ENCODE results near the gene AZGP1. TPM values are rescaled to one million over a fixed set of nuclear protein-coding genes. Genes with fewer than 3 reads are reported as not detected.

The AZGP1 gene
- total RNA-seq, 1 experiment from 2014 or later, result 1.6 TPM

DNA sequence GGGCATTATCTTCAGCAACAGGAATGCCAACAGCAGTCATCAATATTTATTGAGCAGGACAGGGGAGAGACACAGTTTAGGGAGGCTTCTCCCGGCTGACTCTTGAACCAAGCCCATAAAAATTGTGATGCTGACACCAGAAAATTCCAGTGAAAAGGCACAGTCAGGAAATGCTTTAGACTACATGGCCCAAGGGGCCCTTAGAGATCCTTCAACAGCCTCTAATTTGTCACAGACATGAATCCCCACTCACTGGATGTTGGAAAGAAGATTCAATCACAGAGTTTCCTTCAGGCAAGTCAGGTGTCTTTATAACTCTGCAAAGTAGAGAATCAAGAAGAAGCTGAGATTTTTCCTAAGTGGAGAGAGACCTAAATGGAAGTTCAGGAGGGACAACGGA lies 47.6 kb downstream of the AZGP1 start:
- ChIA-PET POLR2A (no interaction called here), CTCF (no interaction called here)
- peaks cover 14% of the 10 kb centered on the region for H3K9me3 Mint-ChIP-seq
- peak overlapping the region; percentile 29; the same call in 1 of the 2 replicates for H3K27ac Mint-ChIP-seq
- DNase-seq (ENCODE audit: low spot score) (no peak), ATAC-seq (no peak)
- 0 out of 2 replicates have a peak overlapping the region, but pooled peaks have one; percentile 64 for H3K4me3 Mint-ChIP-seq
- H3K27me3 Mint-ChIP-seq (ENCODE audit: low read depth), result peaks cover 14% of the 10 kb centered on the region
- no peak for TF ChIP-seq PRRX2 (CRISPR knock-in tag; IDR thresholded peaks at IDR 0.05)
- TF ChIP-seq ZNF416 (CRISPR knock-in tag; IDR thresholded peaks at IDR 0.05), result no peak
- no peak for TF ChIP-seq CREM (CRISPR knock-in tag; IDR thresholded peaks at IDR 0.05)
- TF ChIP-seq ZNF121 (CRISPR knock-in tag; IDR thresholded peaks at IDR 0.05), result no peak
- TF ChIP-seq TEAD4 (CRISPR knock-in tag; IDR thresholded peaks at IDR 0.05), result no peak
- TF ChIP-seq NFATC4 (CRISPR knock-in tag; IDR thresholded peaks at IDR 0.05), result no peak
- no peak for TF ChIP-seq SMAD4 (CRISPR knock-in tag; IDR thresholded peaks at IDR 0.05)
- no peak for TF ChIP-seq HMGA2 (CRISPR knock-in tag; IDR thresholded peaks at IDR 0.05)
- peaks cover 41% of the 10 kb centered on the region for H3K4me1 Mint-ChIP-seq
- peaks cover 3% of the 10 kb centered on the region for H3K36me3 Mint-ChIP-seq

DNA sequence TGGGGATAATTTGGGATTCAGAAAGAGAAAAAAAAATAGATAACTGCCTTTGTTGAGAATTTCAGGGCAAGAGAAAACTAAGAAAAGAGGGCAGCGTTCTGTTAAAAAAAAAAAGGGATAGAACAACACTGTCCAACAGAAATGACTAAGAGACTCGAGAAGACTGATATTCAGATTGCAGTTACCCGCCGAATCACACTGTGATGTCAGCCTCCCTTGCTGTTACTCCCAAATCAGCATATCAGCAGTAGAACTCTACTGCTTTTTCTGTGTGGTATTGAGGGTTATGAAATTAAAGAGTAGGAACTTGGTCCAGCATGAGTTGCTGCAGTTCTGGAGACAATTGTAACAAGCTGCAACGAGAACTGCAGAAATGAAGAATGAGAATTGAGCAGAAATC lies 48.3 kb downstream of the AZGP1 start:
- ChIA-PET POLR2A (no interaction called here), CTCF (no interaction called here)
- no peak overlapping the region for H3K4me3 Mint-ChIP-seq
- no peak for ATAC-seq
- peaks cover 14% of the 10 kb centered on the region for H3K27me3 Mint-ChIP-seq (ENCODE audit: low read depth)
- peaks cover 40% of the 10 kb centered on the region for H3K4me1 Mint-ChIP-seq
- peaks cover 20% of the 10 kb centered on the region for H3K9me3 Mint-ChIP-seq
- H3K27ac Mint-ChIP-seq, result peak overlapping the region; percentile 29; the same call in 1 of the 2 replicates
- DNase-seq (ENCODE audit: low spot score), result no peak
- peaks cover 7% of the 10 kb centered on the region for H3K36me3 Mint-ChIP-seq
- TF ChIP-seq TCF7 (CRISPR knock-in tag; IDR thresholded peaks at IDR 0.05; ENCODE audit: low read depth), result no peak
- TF ChIP-seq, protein P1, sequence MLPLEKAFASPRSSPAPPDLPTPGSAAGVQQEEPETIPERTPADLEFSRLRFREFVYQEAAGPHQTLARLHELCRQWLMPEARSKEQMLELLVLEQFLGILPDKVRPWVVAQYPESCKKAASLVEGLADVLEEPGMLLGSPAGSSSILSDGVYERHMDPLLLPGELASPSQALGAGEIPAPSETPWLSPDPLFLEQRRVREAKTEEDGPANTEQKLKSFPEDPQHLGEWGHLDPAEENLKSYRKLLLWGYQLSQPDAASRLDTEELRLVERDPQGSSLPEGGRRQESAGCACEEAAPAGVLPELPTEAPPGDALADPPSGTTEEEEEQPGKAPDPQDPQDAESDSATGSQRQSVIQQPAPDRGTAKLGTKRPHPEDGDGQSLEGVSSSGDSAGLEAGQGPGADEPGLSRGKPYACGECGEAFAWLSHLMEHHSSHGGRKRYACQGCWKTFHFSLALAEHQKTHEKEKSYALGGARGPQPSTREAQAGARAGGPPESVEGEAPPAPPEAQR (CRISPR knock-in tag; IDR thresholded peaks at IDR 0.05), result no peak
- TF ChIP-seq, protein P2, sequence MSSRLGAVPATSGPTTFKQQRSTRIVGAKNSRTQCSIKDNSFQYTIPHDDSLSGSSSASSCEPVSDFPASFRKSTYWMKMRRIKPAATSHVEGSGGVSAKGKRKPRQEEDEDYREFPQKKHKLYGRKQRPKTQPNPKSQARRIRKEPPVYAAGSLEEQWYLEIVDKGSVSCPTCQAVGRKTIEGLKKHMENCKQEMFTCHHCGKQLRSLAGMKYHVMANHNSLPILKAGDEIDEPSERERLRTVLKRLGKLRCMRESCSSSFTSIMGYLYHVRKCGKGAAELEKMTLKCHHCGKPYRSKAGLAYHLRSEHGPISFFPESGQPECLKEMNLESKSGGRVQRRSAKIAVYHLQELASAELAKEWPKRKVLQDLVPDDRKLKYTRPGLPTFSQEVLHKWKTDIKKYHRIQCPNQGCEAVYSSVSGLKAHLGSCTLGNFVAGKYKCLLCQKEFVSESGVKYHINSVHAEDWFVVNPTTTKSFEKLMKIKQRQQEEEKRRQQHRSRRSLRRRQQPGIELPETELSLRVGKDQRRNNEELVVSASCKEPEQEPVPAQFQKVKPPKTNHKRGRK (CRISPR knock-in tag; IDR thresholded peaks at IDR 0.05; ENCODE audit: borderline replicate concordance), result no peak
- TF ChIP-seq RELA (CRISPR knock-in tag; IDR thresholded peaks at IDR 0.05; ENCODE audit: borderline replicate concordance), result no peak
- no peak for TF ChIP-seq GTF2I (CRISPR knock-in tag; conservative IDR thresholded peaks at IDR 0.05)
- no peak for TF ChIP-seq TEAD4 (CRISPR knock-in tag; IDR thresholded peaks at IDR 0.05)
- TF ChIP-seq, protein P3, sequence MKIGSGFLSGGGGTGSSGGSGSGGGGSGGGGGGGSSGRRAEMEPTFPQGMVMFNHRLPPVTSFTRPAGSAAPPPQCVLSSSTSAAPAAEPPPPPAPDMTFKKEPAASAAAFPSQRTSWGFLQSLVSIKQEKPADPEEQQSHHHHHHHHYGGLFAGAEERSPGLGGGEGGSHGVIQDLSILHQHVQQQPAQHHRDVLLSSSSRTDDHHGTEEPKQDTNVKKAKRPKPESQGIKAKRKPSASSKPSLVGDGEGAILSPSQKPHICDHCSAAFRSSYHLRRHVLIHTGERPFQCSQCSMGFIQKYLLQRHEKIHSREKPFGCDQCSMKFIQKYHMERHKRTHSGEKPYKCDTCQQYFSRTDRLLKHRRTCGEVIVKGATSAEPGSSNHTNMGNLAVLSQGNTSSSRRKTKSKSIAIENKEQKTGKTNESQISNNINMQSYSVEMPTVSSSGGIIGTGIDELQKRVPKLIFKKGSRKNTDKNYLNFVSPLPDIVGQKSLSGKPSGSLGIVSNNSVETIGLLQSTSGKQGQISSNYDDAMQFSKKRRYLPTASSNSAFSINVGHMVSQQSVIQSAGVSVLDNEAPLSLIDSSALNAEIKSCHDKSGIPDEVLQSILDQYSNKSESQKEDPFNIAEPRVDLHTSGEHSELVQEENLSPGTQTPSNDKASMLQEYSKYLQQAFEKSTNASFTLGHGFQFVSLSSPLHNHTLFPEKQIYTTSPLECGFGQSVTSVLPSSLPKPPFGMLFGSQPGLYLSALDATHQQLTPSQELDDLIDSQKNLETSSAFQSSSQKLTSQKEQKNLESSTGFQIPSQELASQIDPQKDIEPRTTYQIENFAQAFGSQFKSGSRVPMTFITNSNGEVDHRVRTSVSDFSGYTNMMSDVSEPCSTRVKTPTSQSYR (CRISPR knock-in tag; IDR thresholded peaks at IDR 0.05), result no peak
- TF ChIP-seq IRF2 (CRISPR knock-in tag; IDR thresholded peaks at IDR 0.05; ENCODE audit: borderline replicate concordance, low read depth), result no peak
- no peak for TF ChIP-seq E2F1 (CRISPR knock-in tag; IDR thresholded peaks at IDR 0.05)
- no peak for TF ChIP-seq ZBTB21 (CRISPR knock-in tag; IDR thresholded peaks at IDR 0.05; ENCODE audit: borderline replicate concordance)
- TF ChIP-seq HMGXB4 (CRISPR knock-in tag; IDR thresholded peaks at IDR 0.05), result no peak
- no peak for TF ChIP-seq ZNF263 (CRISPR knock-in tag; IDR thresholded peaks at IDR 0.05; ENCODE audit: low read depth)
- TF ChIP-seq ZNF138 (CRISPR knock-in tag; conservative IDR thresholded peaks at IDR 0.05), result no peak
- TF ChIP-seq ZNF219 (CRISPR knock-in tag; IDR thresholded peaks at IDR 0.05; ENCODE audit: borderline replicate concordance), result no peak

Data from WTC11 (cell line).